NCI-H1105 treated with DMSO at 0.1 percent for 48 hours (cell line): Measurements from ENCODE around the gene KCNK5.

Source experiments
- DNase-seq: peaks from one replicate; lab custom pipeline; 2025; lab: John Stamatoyannopoulos, UW

KCNK5 gene, protein sequence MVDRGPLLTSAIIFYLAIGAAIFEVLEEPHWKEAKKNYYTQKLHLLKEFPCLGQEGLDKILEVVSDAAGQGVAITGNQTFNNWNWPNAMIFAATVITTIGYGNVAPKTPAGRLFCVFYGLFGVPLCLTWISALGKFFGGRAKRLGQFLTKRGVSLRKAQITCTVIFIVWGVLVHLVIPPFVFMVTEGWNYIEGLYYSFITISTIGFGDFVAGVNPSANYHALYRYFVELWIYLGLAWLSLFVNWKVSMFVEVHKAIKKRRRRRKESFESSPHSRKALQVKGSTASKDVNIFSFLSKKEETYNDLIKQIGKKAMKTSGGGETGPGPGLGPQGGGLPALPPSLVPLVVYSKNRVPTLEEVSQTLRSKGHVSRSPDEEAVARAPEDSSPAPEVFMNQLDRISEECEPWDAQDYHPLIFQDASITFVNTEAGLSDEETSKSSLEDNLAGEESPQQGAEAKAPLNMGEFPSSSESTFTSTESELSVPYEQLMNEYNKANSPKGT

DNA sequence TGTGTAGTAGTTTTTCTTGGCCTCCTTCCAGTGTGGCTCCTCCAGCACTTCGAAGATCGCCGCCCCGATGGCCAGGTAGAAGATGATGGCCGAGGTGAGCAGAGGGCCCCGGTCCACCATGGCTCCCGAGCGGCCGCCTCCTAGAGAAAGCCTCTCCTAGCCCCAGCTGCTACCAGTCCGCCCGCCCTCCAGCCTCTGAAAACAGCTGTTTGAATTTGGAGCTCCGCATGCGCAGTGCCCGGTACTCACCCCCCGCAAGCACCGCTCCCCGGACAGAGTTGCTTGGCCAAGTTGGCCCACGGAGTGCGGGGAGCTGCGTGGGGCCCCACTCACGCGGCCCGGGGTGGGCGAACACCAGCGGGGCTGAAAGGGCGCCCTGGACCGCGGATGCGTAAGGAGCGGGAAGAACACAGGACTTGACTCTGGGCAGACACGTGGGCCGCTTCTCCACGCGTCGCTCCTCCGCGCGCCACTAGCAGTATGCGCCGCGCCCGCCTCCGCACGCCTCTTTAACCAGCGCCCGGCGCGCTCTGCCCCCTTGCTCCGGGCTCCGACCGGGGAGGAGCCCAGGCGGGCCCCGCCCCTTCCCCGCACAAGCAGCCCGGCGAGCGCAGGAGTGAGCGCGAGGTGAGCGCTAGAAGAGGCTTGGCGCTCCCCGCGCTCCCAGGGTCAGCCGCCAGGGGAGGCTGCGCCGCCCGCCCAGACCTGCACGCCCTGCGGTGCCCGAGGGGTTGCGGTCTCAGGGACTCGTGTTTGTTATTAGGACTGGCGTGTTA is at the start of gene KCNK5:
Gene KCNK5, minus strand, starts transcription at position 484 of the 776 bp plus-strand sequence. Its CDS starts 364 bp downstream, at position 120.
- DNase-seq, result peak; percentile 20

DNA sequence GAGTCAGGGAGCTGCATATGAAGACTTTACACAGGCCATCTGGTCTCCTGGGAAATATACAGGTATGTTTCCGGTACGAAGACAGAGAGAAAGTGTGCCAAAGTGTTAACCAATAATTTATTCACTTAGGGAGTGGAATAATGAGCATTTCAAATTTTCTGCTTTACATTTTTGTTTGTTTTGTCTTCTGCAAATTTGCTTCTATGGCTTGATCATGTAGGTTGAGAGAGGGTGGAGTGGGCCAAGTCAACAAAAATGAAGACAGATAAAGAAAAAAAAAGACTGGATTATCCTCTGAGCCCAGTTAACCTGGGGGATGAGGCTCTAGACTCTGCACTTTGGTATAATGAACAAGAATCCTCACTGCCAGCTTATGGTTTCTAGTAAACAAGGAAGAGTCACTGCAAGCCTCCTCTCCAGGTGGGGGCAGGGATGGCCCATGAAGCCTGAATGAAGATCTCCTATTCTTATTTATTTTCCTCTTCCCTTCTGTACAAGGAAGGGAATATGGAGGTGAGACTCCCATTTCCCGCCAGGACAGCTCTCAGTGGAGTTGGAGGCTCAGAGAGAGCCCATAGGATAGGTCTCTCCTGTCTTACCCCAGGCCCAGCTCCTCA is 47.2 kb upstream of the KCNK5 start:
- DNase-seq, result no peak

DNA sequence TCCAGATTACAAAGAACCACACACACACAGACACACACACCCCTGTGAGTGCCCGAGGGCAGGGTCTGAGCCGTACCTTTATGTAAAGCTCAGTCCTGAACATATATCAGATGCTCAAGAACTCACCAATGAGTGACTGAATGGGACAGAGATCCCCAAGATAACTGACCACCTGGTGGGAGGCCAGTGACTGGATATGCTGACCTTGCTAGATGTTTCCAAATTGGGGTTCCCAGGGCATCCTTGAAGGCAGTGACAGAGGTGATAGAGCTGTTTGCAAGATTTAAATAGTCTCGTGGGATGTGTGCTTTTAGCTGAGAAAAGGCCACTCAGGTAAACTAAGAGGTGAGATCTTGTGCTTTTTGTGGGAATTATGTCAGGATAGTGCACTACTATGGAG is 45.6 kb upstream of the KCNK5 start:
- no peak for DNase-seq

DNA sequence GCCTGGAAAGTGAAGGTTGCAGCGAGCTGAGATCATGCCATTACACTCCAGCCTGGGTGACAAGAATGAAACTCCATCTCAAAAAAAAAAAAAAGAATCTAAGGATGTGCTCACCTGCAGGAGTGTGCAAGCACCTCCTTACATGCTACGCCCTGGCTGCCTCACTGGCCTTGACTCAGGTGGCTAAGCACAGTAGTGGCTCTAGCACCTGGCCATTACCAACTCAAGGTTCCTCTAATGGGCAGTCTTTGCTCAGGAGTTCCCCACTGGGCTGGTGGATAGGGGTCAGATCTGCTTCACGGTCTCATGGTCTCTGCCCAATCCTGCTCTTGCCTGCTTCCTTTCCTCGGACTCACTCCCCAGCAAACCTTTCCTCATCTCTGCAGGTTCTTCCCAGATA is 45.2 kb upstream of the KCNK5 start:
- no peak for DNase-seq

DNA sequence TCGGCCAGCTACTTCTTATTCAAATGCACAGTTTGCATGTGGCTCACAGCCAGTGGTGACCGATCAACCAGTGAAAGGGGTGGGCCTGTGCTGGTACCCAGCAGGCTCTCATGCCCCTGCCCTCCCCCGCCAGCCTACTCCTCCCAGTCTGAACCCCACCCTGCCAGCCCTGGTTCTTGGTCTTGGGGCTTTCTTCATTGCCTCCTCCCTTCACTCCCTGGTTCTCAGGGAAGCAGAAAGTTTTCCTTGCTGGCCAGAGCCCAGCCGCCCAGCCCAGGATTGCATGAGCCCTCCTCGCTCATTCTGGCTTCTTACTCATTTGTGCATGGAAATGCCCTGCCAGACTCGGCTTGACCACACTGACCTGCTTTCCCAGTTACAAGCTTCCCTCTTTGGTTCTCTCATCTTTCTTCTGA is 44.1 kb upstream of the KCNK5 start:
- DNase-seq, result no peak

DNA sequence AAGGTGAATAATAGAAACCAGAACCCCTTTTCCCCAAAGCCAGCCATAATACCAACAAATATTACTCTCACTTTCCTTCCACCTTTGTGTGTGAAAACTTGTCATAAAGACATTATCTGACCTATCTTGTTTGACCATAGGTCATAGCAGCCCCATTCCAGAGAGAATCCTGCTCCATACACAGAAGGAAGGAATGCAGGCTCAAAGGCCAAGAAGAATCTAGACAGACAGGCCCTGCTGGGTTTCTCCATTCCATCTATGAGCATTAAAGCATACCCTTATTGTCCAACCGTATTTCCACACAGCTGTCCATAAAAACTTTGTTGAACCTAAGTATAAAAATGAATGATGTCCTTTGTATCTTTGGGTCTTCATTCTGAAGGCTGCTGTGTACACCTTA is 40.7 kb upstream of the KCNK5 start:
- DNase-seq, result no peak

DNA sequence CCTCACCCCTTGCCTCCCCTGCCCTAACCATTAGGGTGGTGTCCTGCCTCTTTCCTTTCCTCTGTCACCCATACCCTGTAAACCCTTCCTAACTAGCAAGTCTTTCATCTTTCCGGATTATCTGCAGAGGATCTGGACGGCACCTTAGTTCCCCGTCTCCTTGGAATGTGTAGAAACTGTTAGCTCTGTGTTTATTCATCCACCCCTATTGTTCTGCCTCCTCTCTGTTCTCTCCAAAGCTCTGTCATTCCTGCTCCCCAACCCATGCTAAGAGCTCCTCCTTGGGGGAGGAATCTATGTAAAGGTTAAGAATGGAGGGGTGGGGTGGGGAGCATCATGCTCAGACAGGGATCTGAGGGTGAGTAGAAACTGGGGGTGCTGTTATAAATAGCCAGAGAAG is 39.4 kb upstream of the KCNK5 start:
- no peak for DNase-seq

DNA sequence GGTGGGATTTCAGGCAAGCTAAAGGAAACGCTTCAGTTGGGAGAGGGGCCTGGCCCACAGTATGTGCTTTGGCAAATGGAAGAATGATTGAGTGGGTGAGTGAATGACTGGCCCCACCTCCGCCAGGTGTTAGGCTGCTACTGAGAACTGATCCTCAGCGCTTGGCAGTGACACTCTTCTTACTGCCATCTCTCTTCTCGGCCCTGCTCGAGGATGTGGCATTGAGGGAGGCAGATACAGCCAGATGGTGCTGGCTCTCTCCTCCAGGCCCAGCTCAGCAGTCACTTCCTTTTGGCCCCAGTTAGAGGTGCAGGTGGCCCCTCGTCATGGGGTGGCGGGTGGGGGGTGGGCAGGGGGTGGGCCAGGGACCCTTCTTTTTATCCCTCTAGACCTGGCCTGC is 38.9 kb upstream of the KCNK5 start:
- DNase-seq, result no peak

DNA sequence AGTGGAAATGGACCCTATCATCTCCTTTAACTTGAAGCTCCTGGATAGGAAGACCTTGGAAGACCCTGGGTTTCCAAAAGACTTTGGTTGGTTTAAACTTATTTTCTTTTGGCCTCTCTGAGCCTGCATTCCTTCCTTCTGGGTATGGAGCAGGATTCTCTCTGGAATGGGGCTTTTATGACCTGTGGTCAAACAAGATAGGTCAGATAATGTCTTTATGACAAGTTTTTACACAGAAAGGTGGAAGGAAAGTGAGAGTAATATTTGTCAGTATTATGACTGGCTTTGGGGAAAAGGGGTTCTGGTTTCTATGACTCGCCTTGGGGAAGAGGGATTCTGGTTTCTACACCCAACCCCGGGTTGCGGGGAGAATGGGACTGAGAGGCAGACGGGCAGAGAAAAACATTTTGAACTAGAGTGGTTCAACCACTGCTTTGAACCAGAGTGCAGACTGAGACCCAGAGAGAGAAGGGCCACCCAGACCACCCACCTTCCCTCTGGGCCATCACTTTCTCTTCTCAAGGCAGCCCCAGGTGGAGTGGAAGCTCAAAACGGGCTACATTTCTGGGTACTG is 37.6 kb upstream of the KCNK5 start:
- DNase-seq, result no peak

DNA sequence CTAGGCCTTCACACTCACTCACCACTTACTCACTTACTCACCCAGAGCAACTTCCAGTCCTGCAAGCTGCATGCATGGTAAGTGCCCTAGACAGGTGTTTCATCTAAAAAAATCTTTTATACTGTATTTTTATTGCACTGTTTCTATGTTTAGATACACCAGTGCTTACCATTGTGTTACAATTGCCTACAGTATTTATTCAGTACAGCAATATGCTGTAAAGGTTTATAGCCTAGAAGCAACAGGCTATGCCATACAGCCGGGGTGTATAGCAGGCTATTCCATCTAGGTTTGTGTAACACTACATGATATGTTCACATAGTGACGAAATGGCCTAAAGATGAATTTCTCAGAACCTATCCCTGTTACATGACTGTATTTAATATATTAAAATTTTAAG is 37.1 kb upstream of the KCNK5 start:
- DNase-seq, result peak; percentile 18

DNA sequence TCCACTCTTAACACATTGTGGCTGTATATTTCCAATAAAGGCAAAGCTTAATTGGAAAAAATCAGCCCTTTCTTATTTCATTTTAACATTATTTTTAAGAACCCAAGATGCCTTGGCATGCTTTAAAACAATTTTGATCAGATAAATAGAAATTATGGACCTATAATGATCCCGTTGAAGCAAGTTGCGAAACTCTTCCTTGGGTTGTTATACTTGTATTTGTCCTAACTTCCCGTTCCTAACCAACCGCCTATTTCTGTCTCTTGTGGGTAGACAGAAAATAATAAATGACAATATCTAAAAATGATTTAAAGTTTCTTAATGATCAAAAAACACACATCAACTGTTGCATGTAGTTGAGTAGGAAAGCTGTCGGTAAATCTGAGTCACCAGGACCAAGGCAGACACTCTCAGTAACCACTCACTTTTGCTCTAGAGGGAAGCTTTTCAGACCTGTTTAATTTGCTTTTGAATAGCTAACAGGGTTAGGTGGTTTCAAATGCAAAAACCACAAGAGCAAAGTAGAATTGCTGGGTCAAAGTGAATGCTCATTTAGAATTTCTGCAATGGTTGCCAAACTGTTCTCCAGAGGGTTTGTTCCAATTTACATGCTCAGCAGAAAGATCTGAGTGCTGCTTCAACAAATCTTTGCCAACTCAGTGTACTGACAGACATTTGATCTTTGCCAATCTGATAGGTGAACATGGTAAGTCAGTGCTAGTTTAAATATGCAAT is 34.2 kb upstream of the KCNK5 start:
- DNase-seq, result no peak

DNA sequence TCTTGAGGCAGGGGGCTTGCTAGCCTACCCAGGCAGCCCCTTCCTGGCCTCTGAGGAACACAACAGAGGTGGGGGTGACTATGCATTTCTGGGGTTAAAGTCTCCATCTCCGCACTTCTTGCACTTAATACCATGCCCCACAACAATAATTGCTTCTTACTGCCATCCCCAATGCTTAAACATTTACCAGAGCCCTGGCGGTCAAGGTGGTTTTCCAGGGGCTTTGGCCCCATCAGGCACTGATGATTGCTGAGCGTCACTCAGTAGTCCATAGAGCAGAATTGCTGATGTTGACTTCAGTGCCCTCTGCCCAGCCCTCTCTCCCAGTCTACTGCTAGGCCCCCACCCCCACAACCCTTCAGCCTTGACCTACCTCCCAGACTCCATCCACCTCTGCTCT is 32.5 kb upstream of the KCNK5 start:
- no peak for DNase-seq

DNA sequence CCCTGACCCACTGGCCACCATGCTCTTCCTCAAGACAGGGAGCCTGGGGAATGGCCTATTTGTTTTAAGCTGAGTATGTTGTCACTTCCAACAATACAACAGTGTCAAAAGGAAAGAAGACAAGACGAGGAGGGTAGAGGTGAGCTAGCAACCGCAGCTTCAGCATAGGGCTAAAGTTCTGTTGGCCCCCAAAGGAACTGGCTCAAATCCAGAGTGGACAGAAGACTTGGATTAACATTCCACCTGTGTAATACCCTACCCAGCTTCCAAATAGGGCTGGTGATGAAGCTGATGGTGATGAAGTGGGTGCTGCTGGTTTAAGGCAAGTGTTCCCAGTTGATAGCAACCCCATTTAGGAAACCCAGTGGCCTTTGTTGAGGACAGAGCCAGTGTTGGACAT is 31.7 kb upstream of the KCNK5 start:
- no peak for DNase-seq

DNA sequence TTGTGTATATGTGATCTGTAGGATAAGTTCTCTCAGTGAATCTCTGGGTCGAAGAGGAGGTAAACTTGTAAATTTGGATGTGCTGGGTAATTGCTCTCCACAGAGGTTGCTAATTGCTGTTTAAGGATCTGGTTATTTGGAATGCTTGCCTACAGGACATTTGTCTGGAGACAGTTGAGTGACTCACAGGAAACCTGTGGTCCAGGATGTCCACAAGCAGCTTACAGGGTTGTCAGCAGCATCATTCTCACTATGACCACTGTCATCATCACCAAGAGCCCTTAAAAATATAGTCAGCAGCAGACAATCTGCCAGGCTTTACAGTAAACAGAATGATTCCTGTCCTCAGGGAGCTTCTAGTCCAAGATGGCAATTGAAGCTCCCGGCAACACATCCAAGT is 31.2 kb upstream of the KCNK5 start:
- no peak for DNase-seq

DNA sequence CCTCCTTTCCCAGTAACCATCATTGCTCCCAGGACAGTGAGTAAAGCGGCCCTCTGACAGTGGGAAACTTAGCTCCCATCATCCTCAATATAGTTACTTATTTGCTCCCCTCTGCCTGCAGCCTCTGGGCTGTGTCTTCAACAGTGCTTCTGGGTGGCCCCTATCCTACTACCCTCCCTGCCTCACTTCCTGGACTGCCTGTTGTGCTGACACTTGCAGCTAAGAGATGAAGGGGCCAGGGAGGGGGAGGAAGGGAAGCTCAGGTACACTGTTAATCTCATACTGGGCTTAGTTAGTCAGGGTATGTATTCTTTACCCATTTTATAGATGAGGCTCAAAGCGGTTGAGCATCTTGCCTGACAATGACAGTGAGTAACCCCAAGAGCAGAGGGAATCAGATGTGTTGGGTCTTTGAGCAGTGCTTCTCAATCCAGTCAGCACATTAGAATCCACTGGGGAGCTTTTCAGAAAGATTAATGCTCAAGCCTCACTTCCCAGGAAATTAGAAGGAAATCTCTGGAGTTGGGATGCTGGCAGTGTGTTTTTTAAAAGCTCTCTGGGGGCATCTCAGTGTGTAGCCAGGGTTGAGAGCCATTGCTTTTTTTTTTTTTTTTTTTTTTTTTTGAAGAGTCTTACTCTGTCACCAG is 27.1 kb upstream of the KCNK5 start:
- no peak for DNase-seq

DNA sequence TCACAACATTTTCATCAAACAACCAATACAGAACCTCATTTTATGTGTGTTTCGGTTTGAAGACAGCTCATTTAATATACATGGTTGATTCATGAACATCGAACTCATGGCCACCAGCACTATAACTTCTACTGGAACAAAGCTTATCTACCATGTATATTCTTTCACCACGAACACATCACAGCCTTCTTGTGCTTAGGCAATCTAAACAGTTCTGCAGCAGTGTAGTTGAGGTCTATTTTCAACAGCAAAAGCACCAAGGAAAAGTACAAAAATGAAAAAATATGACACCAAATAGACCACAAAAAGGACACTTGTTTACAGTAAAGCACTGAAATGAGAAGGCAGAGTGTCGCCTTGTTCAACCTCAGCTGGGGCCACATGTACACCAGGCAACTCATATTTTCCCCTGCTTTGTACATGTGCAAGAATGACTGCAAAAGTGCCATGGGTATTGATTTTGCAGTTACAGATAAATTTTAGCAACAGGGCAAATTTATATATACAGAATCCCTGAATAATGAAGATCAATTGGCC is 25.8 kb upstream of the KCNK5 start:
- DNase-seq, result no peak

DNA sequence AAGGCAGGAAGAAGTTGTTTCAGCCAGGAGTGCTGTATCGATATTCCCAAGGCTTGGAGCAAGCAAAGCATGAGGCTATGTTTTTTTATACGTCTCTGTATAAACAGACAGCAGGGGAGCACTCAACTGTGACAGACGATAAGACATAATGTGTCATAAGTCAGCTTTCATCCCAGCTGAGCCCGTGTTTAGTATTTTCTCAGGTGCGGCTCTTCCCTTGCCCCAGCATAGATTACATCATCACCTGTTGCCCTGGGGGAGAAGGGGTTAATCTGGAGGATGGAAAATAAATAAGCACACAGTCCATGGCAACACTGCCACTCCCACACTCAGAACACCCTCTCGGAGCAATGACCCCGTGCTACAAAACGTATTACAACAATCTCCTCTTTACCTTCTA is 22.1 kb upstream of the KCNK5 start:
- DNase-seq, result peak; percentile 29

DNA sequence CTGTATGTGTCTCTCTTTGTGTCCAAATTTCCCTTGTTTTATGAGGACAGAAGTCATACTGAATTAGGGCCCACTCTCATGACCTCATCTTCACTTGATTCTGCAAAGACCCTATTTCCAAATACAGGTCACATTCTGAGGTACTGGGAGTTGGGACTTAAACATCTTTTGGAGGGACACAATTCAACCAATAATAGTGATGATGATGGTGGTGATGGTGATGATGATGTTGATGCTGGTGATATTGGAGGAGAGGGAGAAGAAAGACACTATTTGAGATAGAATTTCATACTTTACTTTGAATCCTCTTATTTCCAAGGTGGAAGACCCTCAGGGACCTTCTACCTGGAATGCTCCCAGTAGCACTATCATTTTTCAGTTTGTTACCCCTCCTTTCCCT is 21.2 kb upstream of the KCNK5 start:
- DNase-seq, result no peak

DNA sequence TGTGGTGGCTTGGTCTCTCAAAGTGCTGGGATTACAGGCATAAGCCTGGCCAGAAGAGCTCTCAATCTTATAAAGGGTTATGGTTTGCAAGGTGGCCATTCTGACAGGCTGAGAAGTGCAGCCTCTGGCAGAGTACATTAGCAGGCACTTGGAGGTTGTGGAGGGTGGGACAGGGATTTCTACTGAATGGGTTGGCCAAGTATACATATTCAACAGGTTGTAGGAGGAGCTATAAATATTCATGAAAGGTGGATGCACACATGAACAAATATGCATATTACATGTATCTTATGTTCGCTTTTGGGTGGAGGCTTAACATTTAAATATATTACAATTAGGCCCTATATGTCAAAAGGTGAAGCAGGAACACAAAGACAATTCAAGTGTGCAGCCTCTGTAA is 20.0 kb upstream of the KCNK5 start:
- DNase-seq, result no peak

DNA sequence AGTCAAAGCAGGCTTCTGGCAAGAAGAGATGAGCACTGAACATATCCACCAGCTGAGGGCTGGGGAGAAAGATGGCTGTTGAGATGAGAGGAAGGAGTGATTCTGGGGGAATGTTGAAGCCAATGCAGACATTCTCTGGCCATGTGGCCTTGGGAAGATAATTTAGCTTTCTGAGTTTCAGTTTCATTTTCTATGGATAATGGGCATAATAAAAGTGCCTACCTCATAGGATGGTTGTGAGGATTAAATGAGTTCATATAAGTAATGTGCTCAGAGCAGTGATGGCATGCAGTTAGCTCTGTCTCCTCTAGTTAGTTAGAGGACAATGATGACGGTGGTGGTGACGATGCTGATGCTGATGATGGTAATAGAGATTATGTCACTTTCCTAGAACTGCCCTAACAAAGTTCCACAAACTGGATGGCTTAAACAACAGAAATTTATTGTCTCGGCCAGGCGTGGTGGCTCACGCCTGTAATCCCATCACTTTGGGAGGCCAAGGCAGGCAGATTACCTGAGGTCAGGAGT is 18.5 kb upstream of the KCNK5 start:
- no peak for DNase-seq

DNA sequence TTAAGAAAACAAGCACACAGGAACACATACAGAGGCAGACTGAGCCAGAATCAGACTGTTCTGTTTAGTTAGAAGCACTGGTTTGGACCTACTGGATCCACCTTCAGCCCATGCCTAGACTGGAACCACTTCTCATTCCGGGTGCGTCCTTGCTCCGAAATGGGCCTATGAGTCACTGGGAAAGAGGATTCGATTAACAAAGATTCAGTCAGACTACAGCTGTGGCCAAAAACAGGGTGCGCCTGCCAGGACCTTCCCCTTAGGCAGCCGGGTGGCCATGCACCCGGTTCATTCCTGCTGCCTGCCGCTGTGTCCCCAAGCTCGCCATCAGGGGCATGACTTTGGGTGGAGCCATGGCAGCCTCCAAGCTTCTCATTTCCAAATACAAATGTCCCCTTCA is 14.5 kb upstream of the KCNK5 start:
- no peak for DNase-seq
